GM12878 (cell line): ENCODE results near the gene PRSS36. TPM values are rescaled to one million over a fixed set of nuclear protein-coding genes. Genes with fewer than 3 reads are reported as not detected.

ENCODE experiments used
- BACH1 ChIP-seq: fragments of 450-650 bp; IDR thresholded peaks from 2 replicates; pipeline ENCODE4 v1.6.1; 2017; ENCODE audit warnings: mild to moderate bottlenecking, borderline replicate concordance
- BHLHE40 ChIP-seq, 2 experiments: fragments of 450-650 bp in 1 of 2; IDR thresholded peaks; 2 replicates each; pipeline ENCODE4 v1.6.1; 2011 to 2017; ENCODE audit warnings: low read depth in 2 of 2, borderline replicate concordance in 1 of 2, improper control_type of control experiment in 1 of 2, low read length in 1 of 2, mild to moderate bottlenecking in 1 of 2
- CHD4 ChIP-seq: fragments of 200-600 bp; sonication (generic); IDR thresholded peaks from 2 replicates; pipeline ENCODE4 v1.6.1; 2016; ENCODE audit warnings: mild to moderate bottlenecking
- NFYA ChIP-seq: IDR thresholded peaks from 2 replicates; pipeline ENCODE4 v1.6.1; 2011; ENCODE audit warnings: low read depth, mild to moderate bottlenecking, low read length, improper control_type of control experiment, borderline replicate concordance
- NR2C1 ChIP-seq: fragments of 450-650 bp; IDR thresholded peaks from 2 replicates; pipeline ENCODE4 v1.6.1; 2017; ENCODE audit warnings: antibody characterized with exemption, mild to moderate bottlenecking, moderate library complexity
- RAD21 ChIP-seq: IDR thresholded peaks from 2 replicates; pipeline ENCODE4 v1.6.1; 2011; ENCODE audit warnings: mild to moderate bottlenecking, low read depth, low read length, moderate library complexity; ENCODE audit not compliant: insufficient read depth
- RELA ChIP-seq: fragments of 450-650 bp; IDR thresholded peaks from 2 replicates; pipeline ENCODE4 v1.8.0; 2014; ENCODE audit warnings: borderline replicate concordance; ENCODE audit not compliant: partially characterized antibody
- SMC3 ChIP-seq: IDR thresholded peaks from 2 replicates; pipeline ENCODE4 v1.6.1; 2011; ENCODE audit warnings: low read length, improper control_type of control experiment, borderline replicate concordance
- STAT1 ChIP-seq: fragments of 450-650 bp; conservative IDR thresholded peaks from 2 replicates; pipeline ENCODE4 v1.6.1; 2014; ENCODE audit warnings: antibody characterized with exemption, mild to moderate bottlenecking
- TCF7 ChIP-seq: IDR thresholded peaks from 2 replicates; pipeline ENCODE4 v1.6.1; 2014; ENCODE audit warnings: antibody characterized with exemption, borderline replicate concordance
- polyA plus RNA-seq, 11 experiments: library from polyadenylated mRNA; depleted of rRNA in 4 of 11; unstranded in 6 of 11; stranded (reverse) in 5 of 11; fragments of >200 nt; fragmentation: Nextera tagmentation in 4 of 11; fragmentation: Illumina TruSeq in 1 of 11; extraction: Ambion mirVana in 4 of 11; extraction: Trizol in 1 of 11; gene quantifications; 1 replicate in 1 of 11; 2 replicates in 10 of 11; pipeline versions ENCODE4 v1.2.1 to v1.2.3, GENCODE V29; 2011 to 2016; ENCODE audit warnings: inconsistent platforms in 2 of 11, missing spikeins in 2 of 11, low read depth in 1 of 11
- total RNA-seq, 4 experiments: library from RNA; depleted of rRNA in 3 of 4; stranded (reverse); fragments of >200 nt in 3 of 4; fragmentation: Illumina TruSeq in 1 of 4; extraction: Trizol in 1 of 4; gene quantifications; 2 replicates each; pipeline versions ENCODE4 v1.2.1 to v1.2.3, GENCODE V29; 2013 to 2021
- TF ChIP-seq, protein P1 (sequence below): IDR thresholded peaks from 2 replicates; pipeline ENCODE4 v1.6.1; 2011; ENCODE audit warnings: borderline replicate concordance, low read depth, mild to moderate bottlenecking, moderate library complexity, low read length; ENCODE audit not compliant: insufficient read depth, poor library complexity, severe bottlenecking

PRSS36 gene
- total and polyA plus RNA-seq, 10 of the 15 experiments (the other 5 are each of a cell fraction or from before 2014, with no cell fraction given): 0.11 to 1.1 (median 0.17) TPM; not detected in 3

DNA sequence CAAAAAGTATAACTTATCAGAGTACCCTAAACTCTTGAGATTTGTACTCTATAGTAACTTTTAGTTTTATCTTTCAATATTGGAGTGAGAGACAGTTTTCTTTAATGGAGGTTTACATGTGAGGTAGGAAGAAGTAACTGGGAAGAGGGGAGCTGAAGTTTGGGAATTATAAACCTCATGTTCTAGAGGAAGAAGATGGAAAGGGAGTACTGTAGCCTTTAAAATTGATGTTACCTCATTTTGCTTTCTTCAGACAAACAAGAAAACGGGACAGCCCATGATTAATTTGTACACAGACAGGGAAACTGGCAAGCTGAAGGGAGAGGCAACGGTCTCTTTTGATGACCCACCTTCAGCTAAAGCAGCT, 39.5 kb upstream of the PRSS36 start (continued):
- no peak for TF ChIP-seq RAD21
- no peak for TF ChIP-seq BHLHE40 (IDR thresholded peaks at IDR 0.05; ENCODE audit: borderline replicate concordance in 1 of 2, low read depth in 2 of 2, low read length in 1 of 2)
- TF ChIP-seq CHD4: no peak
- no peak for TF ChIP-seq SMC3
- TF ChIP-seq BACH1: no peak
- TF ChIP-seq STAT1: no peak
- TF ChIP-seq TCF7: no peak
- no peak for TF ChIP-seq NFYA
- no peak for TF ChIP-seq RELA
- TF ChIP-seq NR2C1: no peak
- TF ChIP-seq, protein P1, sequence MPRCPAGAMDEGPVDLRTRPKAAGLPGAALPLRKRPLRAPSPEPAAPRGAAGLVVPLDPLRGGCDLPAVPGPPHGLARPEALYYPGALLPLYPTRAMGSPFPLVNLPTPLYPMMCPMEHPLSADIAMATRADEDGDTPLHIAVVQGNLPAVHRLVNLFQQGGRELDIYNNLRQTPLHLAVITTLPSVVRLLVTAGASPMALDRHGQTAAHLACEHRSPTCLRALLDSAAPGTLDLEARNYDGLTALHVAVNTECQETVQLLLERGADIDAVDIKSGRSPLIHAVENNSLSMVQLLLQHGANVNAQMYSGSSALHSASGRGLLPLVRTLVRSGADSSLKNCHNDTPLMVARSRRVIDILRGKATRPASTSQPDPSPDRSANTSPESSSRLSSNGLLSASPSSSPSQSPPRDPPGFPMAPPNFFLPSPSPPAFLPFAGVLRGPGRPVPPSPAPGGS: no peak
